Measurements from ENCODE around the gene SYNGR3. TPM values are rescaled to one million over a fixed set of nuclear protein-coding genes. Genes with fewer than 3 reads are reported as not detected.

SYNGR3 gene
- total and polyA plus RNA-seq, 2 of the 13 experiments (the other 11 are each of a cell fraction or from before 2014, with no cell fraction given): 0.97 to 5.7 TPM

GRCh38 chr16:2032285-2033056, 42.7 kb downstream of the SYNGR3 start:
- H3K27me3 ChIP-seq (ENCODE audit: control insufficient read depth in 1 of 2, insufficient read depth in 2 of 2, low read length in 2 of 2): no peaks in the 10 kb centered on the region; a peak in 1 of 5 replicates
- H3K36me3 ChIP-seq (replicated peaks in 1 of 2; ENCODE audit: control insufficient read depth in 1 of 2, insufficient read depth in 2 of 2, low read length in 2 of 2): peaks cover 3 to 6% of the 10 kb centered on the region in 2 experiments; a peak in 3 of 5 replicates
- H2AFZ ChIP-seq (ENCODE audit: low read length): no peak overlapping the region
- peak overlapping the region; percentile 89 for H3K27ac ChIP-seq (ENCODE audit: extremely low read length, insufficient read depth, low read length)
- intact Hi-C loops (cut with micrococcal nuclease; ENCODE audit: unreplicated experiment) (no loop called here), in situ Hi-C loops (cut with HindIII; ENCODE audit: extremely low pct_ligation_motif_present, low pct_unique_long_range_greater_than_20kb) (no loop called here)
- ATAC-seq (no peak), DNase-seq (ENCODE audit: low spot score) (no peak), FAIRE-seq (no peak)
- no peak overlapping the region for H3K9ac ChIP-seq (ENCODE audit: insufficient read depth, low read depth, low read length)
- H3K4me3 ChIP-seq (replicated peaks in 1 of 3; ENCODE audit: insufficient read depth in 1 of 3, low read depth in 2 of 3, low read length in 3 of 3): no peak overlapping the region
- H3K4me1 ChIP-seq (ENCODE audit: insufficient read depth, low read length): peaks cover 83% of the 10 kb centered on the region
- H4K20me1 ChIP-seq (ENCODE audit: insufficient read depth, low read length): 0 out of 2 replicates have a peak, but pooled peaks cover 7% of the 10 kb centered on the region
- no TSS peak for BruUV-seq (replicated peaks)
- ChIA-PET POLR2A (interaction anchor here (1.3 to 4.6 kb wide), 4 partner anchors 8 to 123 kb away, joined by 4 to 59 read pairs (median 16); partner anchors contain the start of genes NTHL1, TRAF7 and TSC2), CTCF (ENCODE audit: low intra/inter-chr PET ratio, low total read pairs) (no interaction called here)
- H3K9me3 ChIP-seq (ENCODE audit: low read length): no peaks in the 10 kb centered on the region
- H3K79me2 ChIP-seq (ENCODE audit: insufficient read depth, low read length): peaks cover 3% of the 10 kb centered on the region
- WGBS (ENCODE audit: low lambda C conversion rate): 100% methylated on average over 7 of the region's 15 CpGs
- H3K4me2 ChIP-seq (ENCODE audit: low read depth, low read length): no peak overlapping the region; the same call in 1 of the 2 replicates
- TF ChIP-seq FIP1L1 (IDR thresholded peaks at IDR 0.05; ENCODE audit: borderline replicate concordance, insufficient read depth, low read depth, low read length): no peak
- no peak for TF ChIP-seq TMF1 (CRISPR knock-in tag; IDR thresholded peaks at IDR 0.05; ENCODE audit: low read depth)
- TF ChIP-seq ZNF761 (CRISPR knock-in tag; conservative IDR thresholded peaks at IDR 0.05): no peak
- TF ChIP-seq CCAR2 (optimal IDR thresholded peaks at IDR 0.05; ENCODE audit: low read depth, low read length): no peak
- TF ChIP-seq ARNT2 (CRISPR knock-in tag; IDR thresholded peaks at IDR 0.05; ENCODE audit: low read depth): no peak
- no peak for TF ChIP-seq CBX2 (IDR thresholded peaks at IDR 0.05; ENCODE audit: low read depth, low read length)
- TF ChIP-seq CBX2 (CRISPR knock-in tag; IDR thresholded peaks at IDR 0.05; ENCODE audit: low read depth): no peak
- no peak for TF ChIP-seq ZSCAN21 (CRISPR knock-in tag; IDR thresholded peaks at IDR 0.05; ENCODE audit: borderline replicate concordance)
- no peak for TF ChIP-seq ZFYVE20 (CRISPR knock-in tag; IDR thresholded peaks at IDR 0.05; ENCODE audit: borderline replicate concordance, low read depth)
- no peak for TF ChIP-seq ZFX (CRISPR knock-in tag; IDR thresholded peaks at IDR 0.05; ENCODE audit: low read depth)
- TF ChIP-seq MNT (IDR thresholded peaks at IDR 0.05): no peak
- TF ChIP-seq FOXC1 (CRISPR knock-in tag; IDR thresholded peaks at IDR 0.05; ENCODE audit: borderline replicate concordance): no peak
- no peak for TF ChIP-seq ADNP (CRISPR knock-in tag; IDR thresholded peaks at IDR 0.05)
- TF ChIP-seq ZSCAN9 (CRISPR knock-in tag; IDR thresholded peaks at IDR 0.05; ENCODE audit: borderline replicate concordance): no peak
- TF ChIP-seq LCORL (IDR thresholded peaks at IDR 0.05): no peak
- TF ChIP-seq LCORL (CRISPR knock-in tag; IDR thresholded peaks at IDR 0.05): no peak
- TF ChIP-seq ZNF687 (CRISPR knock-in tag; IDR thresholded peaks at IDR 0.05): 0 out of 2 replicates have a peak, but pooled peaks have one; percentile 11
- no peak for TF ChIP-seq ZNF605 (CRISPR knock-in tag; IDR thresholded peaks at IDR 0.05)

Measured in HepG2 (cell line).